Measurements from ENCODE around the gene WDFY4.

DNA sequence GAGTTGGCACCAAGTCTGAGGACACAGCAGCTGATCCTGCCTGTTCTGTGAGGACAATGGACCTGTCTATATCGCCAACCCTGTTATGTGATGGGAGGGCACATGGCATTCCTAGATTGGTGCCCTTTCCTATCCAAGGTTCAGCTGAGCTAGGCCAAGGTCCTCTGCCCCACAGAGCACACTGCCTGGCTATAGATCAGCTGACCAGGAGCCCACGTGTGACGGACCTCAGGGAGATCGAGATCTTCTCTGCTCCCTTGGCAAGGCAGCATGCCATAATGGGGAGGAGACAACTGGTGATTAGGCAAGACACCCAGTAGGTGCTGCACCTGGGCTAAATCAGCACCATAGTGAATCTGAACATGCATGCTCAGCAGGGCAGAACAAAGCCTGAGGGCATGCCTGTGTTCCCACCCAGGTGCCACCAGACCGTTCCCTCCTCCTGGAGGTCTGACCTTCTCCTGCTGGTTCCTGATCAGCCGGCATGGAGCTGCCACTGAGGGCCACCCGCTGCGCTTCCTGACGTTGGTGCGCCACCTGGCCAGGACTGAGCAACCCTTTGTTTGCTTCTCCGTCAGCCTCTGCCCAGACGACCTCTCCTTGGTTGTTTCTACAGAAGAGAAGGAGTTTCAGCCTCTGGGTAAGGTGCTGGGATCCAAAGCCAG is 93.7 kb downstream of the WDFY4 start:
- TF ChIP-seq, protein P1, sequence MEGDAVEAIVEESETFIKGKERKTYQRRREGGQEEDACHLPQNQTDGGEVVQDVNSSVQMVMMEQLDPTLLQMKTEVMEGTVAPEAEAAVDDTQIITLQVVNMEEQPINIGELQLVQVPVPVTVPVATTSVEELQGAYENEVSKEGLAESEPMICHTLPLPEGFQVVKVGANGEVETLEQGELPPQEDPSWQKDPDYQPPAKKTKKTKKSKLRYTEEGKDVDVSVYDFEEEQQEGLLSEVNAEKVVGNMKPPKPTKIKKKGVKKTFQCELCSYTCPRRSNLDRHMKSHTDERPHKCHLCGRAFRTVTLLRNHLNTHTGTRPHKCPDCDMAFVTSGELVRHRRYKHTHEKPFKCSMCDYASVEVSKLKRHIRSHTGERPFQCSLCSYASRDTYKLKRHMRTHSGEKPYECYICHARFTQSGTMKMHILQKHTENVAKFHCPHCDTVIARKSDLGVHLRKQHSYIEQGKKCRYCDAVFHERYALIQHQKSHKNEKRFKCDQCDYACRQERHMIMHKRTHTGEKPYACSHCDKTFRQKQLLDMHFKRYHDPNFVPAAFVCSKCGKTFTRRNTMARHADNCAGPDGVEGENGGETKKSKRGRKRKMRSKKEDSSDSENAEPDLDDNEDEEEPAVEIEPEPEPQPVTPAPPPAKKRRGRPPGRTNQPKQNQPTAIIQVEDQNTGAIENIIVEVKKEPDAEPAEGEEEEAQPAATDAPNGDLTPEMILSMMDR (IDR thresholded peaks at IDR 0.05; ENCODE audit: extremely low read depth in 1 of 2, insufficient read depth in 1 of 2, low read depth in 1 of 2, low read length in 2 of 2): no peak
- TF ChIP-seq POLR2A (IDR thresholded peaks at IDR 0.05; ENCODE audit: low read depth, low read length): no peak
